Body of pancreas (tissue), 4 donors: ENCODE results near the gene CXXC5.

Source experiments
- CTCF ChIP-seq, 7 experiments: fragments of 450-650 bp in 4 of 7; fragments of 200-600 bp in 3 of 7; sonication (generic) in 3 of 7; IDR thresholded peaks; one replicate each; pipeline ENCODE4 v1.5.1; 2016 to 2019; ENCODE audit warnings: antibody characterized with exemption in 7 of 7
- POLR2A ChIP-seq, 3 donors: fragments of 450-650 bp; IDR thresholded peaks; one replicate each; pipeline ENCODE4 v1.6.1; 2016; ENCODE audit warnings: antibody characterized with exemption in 3 of 3, mild to moderate bottlenecking in 2 of 3

DNA sequence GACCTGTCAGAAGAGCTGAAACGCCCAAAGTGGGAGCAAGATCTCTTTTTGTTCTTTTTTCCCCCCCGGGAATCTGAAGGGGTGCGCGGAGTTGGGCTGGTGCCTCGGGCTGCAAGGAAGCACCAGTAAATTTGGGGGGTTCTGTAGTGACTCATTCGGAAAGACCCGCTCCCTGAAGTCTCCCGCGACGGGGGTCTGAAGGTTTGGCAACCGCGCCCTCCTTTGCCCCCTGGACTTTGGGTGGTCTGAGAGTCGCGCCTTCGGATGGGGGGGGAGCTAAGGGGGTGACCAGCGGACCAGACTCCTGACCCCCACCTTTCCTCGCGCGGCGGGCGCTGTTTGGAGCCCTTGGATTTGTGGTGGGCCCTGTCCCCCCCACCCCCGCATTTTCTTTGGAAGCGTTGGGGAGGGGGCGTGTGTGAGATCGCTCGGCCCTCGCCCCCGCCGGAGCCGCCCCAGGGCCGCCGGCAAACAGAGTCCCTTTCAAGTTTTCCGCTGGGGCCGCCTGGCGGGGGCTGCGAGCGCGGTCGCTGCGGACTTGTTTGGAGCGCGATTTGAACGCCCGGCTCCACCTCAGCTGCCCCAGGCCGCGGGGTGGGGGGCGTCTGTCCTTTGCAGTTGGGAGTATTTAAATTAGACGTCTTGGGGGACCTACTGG, 2.0 kb downstream of the CXXC5 start:
- peak; percentile 31 to 51 (median 40) for TF ChIP-seq CTCF (IDR thresholded peaks at IDR 0.05)
- no peak for TF ChIP-seq POLR2A (IDR thresholded peaks at IDR 0.05)
